Measurements from ENCODE around the gene PPP2R2D.

PPP2R2D gene

GRCh38 chr10:131900350-131901152 lies at the start of gene PPP2R2D:
Gene PPP2R2D (plus strand): TSS chr10:131901008. CDS start chr10:131901149, 141 bp downstream.
- DNase-seq (ENCODE audit: low read depth in 2 of 2), result peak; percentile 91 to 92

- DNase-seq (ENCODE audit: low read depth in 2 of 2), result no peak
These were observed 49.5 kb upstream of the PPP2R2D start for GRCh38 chr10:131851346-131851745.

GRCh38 chr10:131852176-131852822 lies 48.5 kb upstream of the PPP2R2D start:
- no peak for DNase-seq (ENCODE audit: low read depth in 2 of 2)

- no peak for DNase-seq (ENCODE audit: low read depth in 2 of 2)
These were observed 47.8 kb upstream of the PPP2R2D start for GRCh38 chr10:131852823-131853609.

GRCh38 chr10:131853610-131853964 lies 47.2 kb upstream of the PPP2R2D start:
- DNase-seq (ENCODE audit: low read depth in 2 of 2), result no peak

- no peak for DNase-seq (ENCODE audit: low read depth in 2 of 2)
These were observed 46.1 kb upstream of the PPP2R2D start for GRCh38 chr10:131854579-131855335.

- DNase-seq (ENCODE audit: low read depth in 2 of 2), result no peak
These were observed 45.1 kb upstream of the PPP2R2D start for GRCh38 chr10:131855461-131856401.

GRCh38 chr10:131856441-131857094 lies 44.2 kb upstream of the PPP2R2D start:
- DNase-seq (ENCODE audit: low read depth in 2 of 2), result no peak

- no peak for DNase-seq (ENCODE audit: low read depth in 2 of 2)
These were observed 43.4 kb upstream of the PPP2R2D start for GRCh38 chr10:131857156-131858117.

- DNase-seq (ENCODE audit: low read depth in 2 of 2), result no peak
These were observed 42.7 kb upstream of the PPP2R2D start for GRCh38 chr10:131858118-131858515.

GRCh38 chr10:131858583-131859340 lies 42.0 kb upstream of the PPP2R2D start:
- no peak for DNase-seq (ENCODE audit: low read depth in 2 of 2)

- no peak for DNase-seq (ENCODE audit: low read depth in 2 of 2)
These were observed 41.3 kb upstream of the PPP2R2D start for GRCh38 chr10:131859341-131860020.

GRCh38 chr10:131860311-131860710 lies 40.5 kb upstream of the PPP2R2D start:
- no peak for DNase-seq (ENCODE audit: low read depth in 2 of 2)

GRCh38 chr10:131860806-131861440 lies 39.9 kb upstream of the PPP2R2D start:
- DNase-seq (ENCODE audit: low read depth in 2 of 2), result no peak

- no peak for DNase-seq (ENCODE audit: low read depth in 2 of 2)
These were observed 38.3 kb upstream of the PPP2R2D start for GRCh38 chr10:131862548-131862947.

- no peak for DNase-seq (ENCODE audit: low read depth in 2 of 2)
These were observed 35.4 kb upstream of the PPP2R2D start for GRCh38 chr10:131865223-131865917.
